Neural progenitor cell (in vitro differentiated cells): Measurements from ENCODE around the gene TSPAN33. TPM values are rescaled to one million over a fixed set of nuclear protein-coding genes. Genes with fewer than 3 reads are reported as not detected.

ENCODE experiments used
- DNase-seq: peaks from one replicate; pipeline ENCODE4 v3.0.0-alpha.2; 2016; ENCODE audit warnings: low spot score
- H2AFZ ChIP-seq: fragments of 200-600 bp; sonication (generic); replicated peaks from 2 replicates; pipeline ENCODE4 v1.6.1; 2016; ENCODE audit warnings: antibody characterized with exemption
- H3F3A ChIP-seq: fragments of 200-600 bp; sonication (generic); 2 replicates; pipeline ENCODE4 v1.6.1; 2016; ENCODE audit warnings: antibody characterized with exemption, low read depth
- H3K27ac ChIP-seq: fragments of 200-600 bp; sonication (generic); 2 replicates; pipeline ENCODE4 v1.5.1; 2016; ENCODE audit warnings: mild to moderate bottlenecking
- H3K27me3 ChIP-seq: fragments of 200-600 bp; sonication (generic); 2 replicates; pipeline ENCODE4 v1.6.1; 2016; ENCODE audit warnings: mild to moderate bottlenecking, moderate library complexity
- H3K36me3 ChIP-seq: fragments of 200-600 bp; sonication (generic); 2 replicates; pipeline ENCODE4 v1.5.1; 2016
- H3K4me1 ChIP-seq: fragments of 200-600 bp; sonication (generic); 2 replicates; pipeline ENCODE4 v1.6.1; 2016; ENCODE audit warnings: mixed run types
- H3K4me2 ChIP-seq: fragments of 200-600 bp; sonication (generic); 2 replicates; pipeline ENCODE4 v1.6.1; 2016
- H3K4me3 ChIP-seq: fragments of 200-600 bp; sonication (generic); 2 replicates; pipeline ENCODE4 v1.5.1; 2016
- H3K79me2 ChIP-seq: fragments of 200-600 bp; sonication (generic); 2 replicates; pipeline ENCODE4 v1.6.1; 2016; ENCODE audit warnings: low read depth
- H3K9ac ChIP-seq: fragments of 200-600 bp; sonication (generic); 2 replicates; pipeline ENCODE4 v1.6.1; 2016
- H3K9me3 ChIP-seq: fragments of 200-600 bp; sonication (generic); 2 replicates; pipeline ENCODE4 v1.5.1; 2016; ENCODE audit warnings: low read depth
- H4K20me1 ChIP-seq: fragments of 200-600 bp; sonication (generic); 2 replicates; pipeline ENCODE4 v1.6.1; 2016; ENCODE audit warnings: low read depth
- H3K27ac Mint-ChIP-seq: 3 replicates; pipeline ENCODE4 v1.8.0; 2021; ENCODE audit warnings: mixed read lengths
- H3K27me3 Mint-ChIP-seq: 2 replicates; pipeline ENCODE4 v1.8.0; 2022; ENCODE audit warnings: low read depth, mild to moderate bottlenecking, inconsistent platforms, moderate library complexity, mixed read lengths; ENCODE audit not compliant: insufficient read depth
- H3K36me3 Mint-ChIP-seq: 3 replicates; pipeline ENCODE4 v1.8.0; 2021; ENCODE audit warnings: mixed read lengths
- H3K4me1 Mint-ChIP-seq: 3 replicates; pipeline ENCODE4 v1.8.0; 2021; ENCODE audit warnings: mixed read lengths
- H3K4me3 Mint-ChIP-seq: 3 replicates; pipeline ENCODE4 v1.8.0; 2021; ENCODE audit warnings: mild to moderate bottlenecking, moderate library complexity, mixed read lengths
- H3K9me3 Mint-ChIP-seq: 3 replicates; pipeline ENCODE4 v1.8.0; 2020; ENCODE audit warnings: mixed read lengths
- CTCF ChIP-seq: fragments of 200-600 bp; sonication (generic); IDR thresholded peaks from 2 replicates; pipeline ENCODE4 v1.5.1; 2017; ENCODE audit warnings: antibody characterized with exemption, mild to moderate bottlenecking
- EZH2 ChIP-seq: fragments of 200-600 bp; sonication (generic); IDR thresholded peaks from 2 replicates; pipeline ENCODE4 v1.6.1; 2017; ENCODE audit warnings: antibody characterized with exemption, mild to moderate bottlenecking, moderate library complexity
- EZH2phosphoT487 ChIP-seq: fragments of 200-600 bp; sonication (generic); IDR thresholded peaks from 2 replicates; pipeline ENCODE4 v1.6.1; 2017; ENCODE audit warnings: antibody characterized with exemption
- total RNA-seq: library from RNA; depleted of rRNA; stranded (reverse); fragments of >200 nt; gene quantifications from 2 replicates; pipeline ENCODE4 v1.2.3, GENCODE V29; 2015; ENCODE audit warnings: low replicate concordance

TSPAN33 gene
- total RNA-seq, 1 donor from 2014 or later: 34.5 TPM

GRCh38 chr7:129126314-129126713 lies 18.2 kb upstream of the TSPAN33 start:
- Histone ChIP-seq H3F3A (no peaks in the 10 kb centered on the region), H3K4me1 (peaks cover 5% of the 10 kb centered on the region), H3K4me2 (no peak overlapping the region), H3K27ac (no peak overlapping the region), H3K4me3 (no peak overlapping the region), H3K27me3 (no peaks in the 10 kb centered on the region), H3K9me3 (no peaks in the 10 kb centered on the region), H3K79me2 (no peaks in the 10 kb centered on the region), H4K20me1 (no peaks in the 10 kb centered on the region), H2AFZ (no peak overlapping the region), H3K36me3 (no peaks in the 10 kb centered on the region), H3K9ac (no peak overlapping the region)
- peaks cover 3% of the 10 kb centered on the region for H3K27me3 Mint-ChIP-seq
- H3K27ac Mint-ChIP-seq: no peak overlapping the region
- peaks cover 9% of the 10 kb centered on the region for H3K9me3 Mint-ChIP-seq
- peaks cover 12% of the 10 kb centered on the region for H3K4me1 Mint-ChIP-seq
- no peak for DNase-seq
- no peak overlapping the region for H3K4me3 Mint-ChIP-seq
- no peaks in the 10 kb centered on the region for H3K36me3 Mint-ChIP-seq
- no peak for TF ChIP-seq EZH2
- no peak for TF ChIP-seq EZH2phosphoT487
- TF ChIP-seq CTCF: no peak

- no peak overlapping the region for H3K4me2 ChIP-seq
- no peaks in the 10 kb centered on the region for H4K20me1 ChIP-seq
- H2AFZ ChIP-seq: no peak overlapping the region
- no peak overlapping the region for H3K9ac ChIP-seq
- no peak overlapping the region for H3K27ac ChIP-seq
- H3K9me3 Mint-ChIP-seq: peaks cover 2% of the 10 kb centered on the region
- peaks cover 5% of the 10 kb centered on the region for H3K4me1 ChIP-seq
- H3K79me2 ChIP-seq: no peaks in the 10 kb centered on the region
- H3K4me1 Mint-ChIP-seq: peaks cover 8% of the 10 kb centered on the region
- H3K4me3 ChIP-seq: no peak overlapping the region
- no peaks in the 10 kb centered on the region for H3K27me3 Mint-ChIP-seq
- H3K4me3 Mint-ChIP-seq: no peak overlapping the region
- H3K27ac Mint-ChIP-seq: no peak overlapping the region
- no peak for DNase-seq
- H3K36me3 ChIP-seq: no peaks in the 10 kb centered on the region
- no peak for TF ChIP-seq CTCF
- TF ChIP-seq EZH2phosphoT487: no peak
- no peak for TF ChIP-seq EZH2
- H3K36me3 Mint-ChIP-seq: no peaks in the 10 kb centered on the region
- no peaks in the 10 kb centered on the region for H3F3A ChIP-seq
- no peaks in the 10 kb centered on the region for H3K27me3 ChIP-seq
- no peaks in the 10 kb centered on the region for H3K9me3 ChIP-seq
Observed at GRCh38 chr7:129127154-129127553, 17.4 kb upstream of the TSPAN33 start.

GRCh38 chr7:129127601-129128000 lies 16.9 kb upstream of the TSPAN33 start:
- no peaks in the 10 kb centered on the region for H3K27me3 ChIP-seq
- no peak overlapping the region for H3K27ac ChIP-seq
- no peaks in the 10 kb centered on the region for H3K9me3 ChIP-seq
- Mint-ChIP-seq H3K27me3 (no peaks in the 10 kb centered on the region), H3K4me3 (no peak overlapping the region), H3K27ac (no peak overlapping the region), H3K9me3 (no peaks in the 10 kb centered on the region), H3K4me1 (peaks cover 4% of the 10 kb centered on the region), H3K36me3 (no peaks in the 10 kb centered on the region)
- H3K4me1 ChIP-seq: peaks cover 5% of the 10 kb centered on the region
- H3F3A ChIP-seq: no peaks in the 10 kb centered on the region
- DNase-seq: no peak
- TF ChIP-seq EZH2: no peak
- TF ChIP-seq CTCF: no peak
- no peak for TF ChIP-seq EZH2phosphoT487
- no peaks in the 10 kb centered on the region for H4K20me1 ChIP-seq
- H3K79me2 ChIP-seq: no peaks in the 10 kb centered on the region
- no peak overlapping the region for H3K4me2 ChIP-seq
- no peak overlapping the region for H3K9ac ChIP-seq
- H3K36me3 ChIP-seq: no peaks in the 10 kb centered on the region
- no peak overlapping the region for H3K4me3 ChIP-seq
- no peak overlapping the region for H2AFZ ChIP-seq
